Astrocyte of the cerebellum (primary cell): Measurements from ENCODE around the gene BIVM.

ENCODE experiments used
- DNase-seq: peaks from one replicate; pipeline ENCODE4 v3.0.0-alpha.2; 2011; ENCODE audit warnings: low read depth
- H3K4me3 ChIP-seq: 2 replicates; pipeline ENCODE4 v1.5.1; 2011; ENCODE audit warnings: mild to moderate bottlenecking, low read depth, low read length, moderate library complexity
- in situ Hi-C: cut with HindIII; loops from 2 replicates; pipeline ENCODE4 v1.10.0; 2017; ENCODE audit warnings: low sequenced_read_pairs
- TF ChIP-seq, protein P1 (sequence below): IDR thresholded peaks from 2 replicates; pipeline ENCODE4 v1.5.1; 2012; ENCODE audit warnings: low read length, low read depth, moderate library complexity, mild to moderate bottlenecking; ENCODE audit errors: missing control alignments

BIVM gene, protein sequence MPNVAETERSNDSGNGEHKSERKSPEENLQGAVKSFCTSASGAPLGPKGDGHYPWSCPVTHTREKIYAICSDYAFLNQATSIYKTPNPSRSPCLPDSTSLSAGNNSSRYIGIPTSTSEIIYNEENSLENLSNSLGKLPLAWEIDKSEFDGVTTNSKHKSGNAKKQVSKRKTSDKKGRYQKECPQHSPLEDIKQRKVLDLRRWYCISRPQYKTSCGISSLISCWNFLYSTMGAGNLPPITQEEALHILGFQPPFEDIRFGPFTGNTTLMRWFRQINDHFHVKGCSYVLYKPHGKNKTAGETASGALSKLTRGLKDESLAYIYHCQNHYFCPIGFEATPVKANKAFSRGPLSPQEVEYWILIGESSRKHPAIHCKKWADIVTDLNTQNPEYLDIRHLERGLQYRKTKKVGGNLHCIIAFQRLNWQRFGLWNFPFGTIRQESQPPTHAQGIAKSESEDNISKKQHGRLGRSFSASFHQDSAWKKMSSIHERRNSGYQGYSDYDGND

DNA sequence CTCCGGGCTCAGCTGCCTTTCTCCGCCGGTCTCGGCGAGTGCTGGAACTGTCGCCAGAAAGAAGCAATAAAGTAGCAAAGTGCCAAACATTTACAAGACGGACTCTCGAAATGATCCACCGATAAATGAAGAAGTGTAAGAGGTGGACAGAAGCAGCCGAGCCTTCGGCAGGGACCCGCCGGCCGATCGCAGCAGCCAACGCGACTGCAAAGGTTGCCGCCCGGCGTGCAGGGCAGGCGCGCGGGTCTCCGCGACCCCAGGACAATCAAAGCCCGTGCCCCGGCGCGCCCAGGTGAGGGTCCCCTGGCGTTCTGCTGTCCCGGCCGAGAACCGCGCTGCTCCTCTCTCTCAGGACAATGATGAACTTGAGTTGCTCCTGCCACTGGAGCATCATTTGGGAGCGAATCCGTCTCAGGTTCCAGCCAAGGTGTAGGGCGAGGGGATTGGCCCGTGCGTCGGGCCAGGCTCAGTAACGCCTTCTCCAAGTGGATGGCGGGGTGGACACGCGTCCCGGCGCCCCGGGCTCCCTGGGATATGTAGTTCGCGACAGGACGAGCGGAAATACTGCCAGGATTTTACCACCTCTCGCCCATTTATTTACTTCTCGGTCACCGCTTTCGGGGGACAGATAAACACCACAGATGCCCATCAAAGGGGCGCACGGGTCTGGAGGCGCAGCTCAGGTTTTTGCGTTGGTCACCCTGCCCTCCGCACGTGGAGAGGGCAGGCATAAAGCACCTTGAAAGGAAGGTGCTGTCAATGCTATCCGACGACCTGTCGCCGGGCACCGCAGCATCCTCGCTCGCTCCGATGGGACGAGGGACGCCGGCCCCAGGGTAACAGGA lies at the start of gene BIVM, which contains the start of gene POGLUT2:
Gene BIVM, plus strand, starts transcription at position 539 of the 845 bp plus-strand sequence. CDS start 8,149 bp downstream, outside the sequence.
Gene POGLUT2, minus strand, starts transcription at position 396 of the 845 bp plus-strand sequence. Its CDS starts 306 bp downstream, at position 90.
- peak within 1 kb of the TSS; percentile 75 for H3K4me3 ChIP-seq
- in situ Hi-C loops = no loop called here
- DNase-seq = peak; percentile 86
- TF ChIP-seq, protein P1, sequence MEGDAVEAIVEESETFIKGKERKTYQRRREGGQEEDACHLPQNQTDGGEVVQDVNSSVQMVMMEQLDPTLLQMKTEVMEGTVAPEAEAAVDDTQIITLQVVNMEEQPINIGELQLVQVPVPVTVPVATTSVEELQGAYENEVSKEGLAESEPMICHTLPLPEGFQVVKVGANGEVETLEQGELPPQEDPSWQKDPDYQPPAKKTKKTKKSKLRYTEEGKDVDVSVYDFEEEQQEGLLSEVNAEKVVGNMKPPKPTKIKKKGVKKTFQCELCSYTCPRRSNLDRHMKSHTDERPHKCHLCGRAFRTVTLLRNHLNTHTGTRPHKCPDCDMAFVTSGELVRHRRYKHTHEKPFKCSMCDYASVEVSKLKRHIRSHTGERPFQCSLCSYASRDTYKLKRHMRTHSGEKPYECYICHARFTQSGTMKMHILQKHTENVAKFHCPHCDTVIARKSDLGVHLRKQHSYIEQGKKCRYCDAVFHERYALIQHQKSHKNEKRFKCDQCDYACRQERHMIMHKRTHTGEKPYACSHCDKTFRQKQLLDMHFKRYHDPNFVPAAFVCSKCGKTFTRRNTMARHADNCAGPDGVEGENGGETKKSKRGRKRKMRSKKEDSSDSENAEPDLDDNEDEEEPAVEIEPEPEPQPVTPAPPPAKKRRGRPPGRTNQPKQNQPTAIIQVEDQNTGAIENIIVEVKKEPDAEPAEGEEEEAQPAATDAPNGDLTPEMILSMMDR = no peak

DNA sequence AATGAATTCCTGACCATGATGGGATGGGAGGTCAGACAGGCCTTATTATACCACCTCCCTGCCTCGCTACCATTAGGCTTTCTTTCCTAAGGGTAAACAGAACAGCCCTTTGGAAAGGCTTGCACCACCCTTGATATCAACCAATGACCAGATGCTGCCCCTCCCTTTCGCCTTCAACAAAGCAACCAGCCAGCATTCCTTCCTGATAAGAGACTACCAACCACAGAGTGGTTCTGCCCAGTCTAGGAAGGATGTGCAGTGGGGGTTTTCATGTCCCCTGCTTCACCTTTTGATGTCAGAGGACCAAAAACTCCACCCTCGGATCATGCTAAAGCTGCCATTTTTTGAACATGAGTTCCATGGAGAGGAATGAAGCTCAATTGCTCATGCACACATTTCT lies 47.0 kb upstream of the BIVM start:
- TF ChIP-seq, protein P1 = no peak
- no peak for DNase-seq
- H3K4me3 ChIP-seq = no peak overlapping the region
- in situ Hi-C loops = no loop called here

DNA sequence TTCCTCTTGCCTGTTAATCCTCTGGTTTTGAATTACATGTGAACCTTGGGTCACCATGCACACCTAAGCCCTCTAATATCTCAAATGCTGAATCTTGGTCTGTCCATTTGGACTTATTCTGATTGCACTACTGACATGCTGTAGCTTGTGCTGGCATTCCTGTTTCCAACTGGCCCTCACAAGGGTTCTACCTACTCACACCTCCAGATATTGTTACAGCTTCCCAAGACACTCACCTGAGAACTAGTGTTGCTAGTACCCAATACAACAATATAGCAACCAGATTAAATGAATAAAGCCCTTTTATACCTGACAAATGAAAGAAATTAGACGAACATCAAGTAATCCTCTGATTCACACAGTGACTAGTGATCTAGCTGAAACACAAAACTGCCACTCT lies 41.9 kb upstream of the BIVM start:
- TF ChIP-seq, protein P1 = no peak
- no peak for DNase-seq
- H3K4me3 ChIP-seq = no peak overlapping the region
- in situ Hi-C loops = no loop called here

DNA sequence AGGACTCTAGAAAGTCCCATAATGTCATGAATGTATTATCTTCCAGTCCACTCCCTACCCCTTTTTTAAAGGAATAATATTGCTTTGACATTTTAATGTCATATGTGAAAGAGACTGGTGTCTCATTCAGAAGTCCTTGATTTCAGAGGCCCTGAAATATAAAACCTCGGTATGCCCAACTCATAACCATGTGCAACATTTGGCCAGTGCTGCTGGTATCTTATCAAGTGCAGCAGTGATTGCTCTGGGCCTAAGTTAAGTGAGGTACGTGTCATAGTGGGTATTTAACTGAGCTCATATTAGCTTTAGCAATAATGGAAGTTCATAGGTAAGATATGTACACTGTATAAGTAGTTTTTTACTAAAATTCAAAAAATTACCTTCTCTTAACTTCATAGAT lies 40.1 kb upstream of the BIVM start:
- no peak for DNase-seq
- in situ Hi-C loops = no loop called here
- TF ChIP-seq, protein P1 = no peak
- H3K4me3 ChIP-seq = no peak overlapping the region

DNA sequence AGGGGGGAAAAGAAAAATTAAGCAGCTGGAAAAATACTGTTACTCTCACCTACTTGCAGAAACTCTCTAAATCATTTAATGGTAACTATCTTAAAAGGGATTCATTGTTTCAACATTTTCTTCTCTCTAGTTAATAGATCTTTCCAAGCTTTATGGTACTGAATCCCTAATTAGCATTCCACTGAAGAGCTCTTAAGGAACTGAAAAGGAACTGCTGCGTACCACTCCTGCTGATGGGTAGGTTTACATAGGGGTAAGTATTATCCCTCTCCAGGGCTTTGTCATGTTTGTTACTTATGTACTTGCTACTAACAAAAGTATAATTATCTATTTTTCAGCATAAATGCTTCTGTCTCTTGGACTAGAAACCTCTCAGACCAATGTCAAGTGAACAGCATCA lies 37.8 kb upstream of the BIVM start:
- in situ Hi-C loops = no loop called here
- DNase-seq = no peak
- TF ChIP-seq, protein P1 = no peak
- H3K4me3 ChIP-seq = no peak overlapping the region

DNA sequence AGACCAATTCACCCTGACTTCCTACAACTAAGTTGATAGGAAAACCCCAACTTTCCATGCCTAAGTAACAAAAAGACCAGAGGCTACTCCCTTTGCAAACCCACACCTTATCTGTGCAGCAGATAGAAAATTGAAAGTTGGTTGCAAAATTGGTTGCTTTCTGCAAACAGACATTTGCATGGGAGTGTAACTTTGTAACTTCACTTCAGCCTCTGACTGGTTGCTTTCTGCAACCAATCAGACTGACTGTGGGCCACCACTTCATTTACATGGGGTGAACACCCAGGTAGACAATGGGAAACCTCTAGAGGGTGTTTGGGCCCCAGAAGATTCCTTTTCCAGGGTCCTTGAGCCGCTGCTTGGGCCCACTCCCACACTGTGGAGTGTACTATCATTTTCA lies 35.2 kb upstream of the BIVM start:
- DNase-seq = no peak
- in situ Hi-C loops = no loop called here
- no peak overlapping the region for H3K4me3 ChIP-seq
- TF ChIP-seq, protein P1 = no peak
